KMS-11 (cell line): ENCODE data around the gene GBA2.
A peak's percentile ranks its signal among the peaks of the same experiment; 100 is the strongest.

ENCODE experiments used
- H2AFZ ChIP-seq: fragments of 200-600 bp; sonication (generic); 2 replicates; pipeline ENCODE4 v1.6.1; 2016; ENCODE audit warnings: antibody characterized with exemption, mixed run types, low read depth
- H3K27ac ChIP-seq: fragments of 200-600 bp; sonication (generic); 2 replicates; pipeline ENCODE4 v1.6.1; 2016; ENCODE audit warnings: mild to moderate bottlenecking, mixed run types
- H3K27me3 ChIP-seq: fragments of 200-600 bp; sonication (generic); 2 replicates; pipeline ENCODE4 v1.6.1; 2017; ENCODE audit warnings: mild to moderate bottlenecking, low read depth, mixed run types, moderate library complexity; ENCODE audit not compliant: insufficient read depth
- H3K36me3 ChIP-seq: fragments of 200-600 bp; sonication (generic); 2 replicates; pipeline ENCODE4 v1.6.1; 2017; ENCODE audit warnings: mild to moderate bottlenecking, mixed run types; ENCODE audit not compliant: insufficient read depth
- H3K4me1 ChIP-seq: fragments of 200-600 bp; sonication (generic); 2 replicates; pipeline ENCODE4 v1.6.1; 2016; ENCODE audit warnings: mild to moderate bottlenecking, low read depth, mixed run types; ENCODE audit not compliant: poor library complexity, severe bottlenecking
- H3K4me2 ChIP-seq: fragments of 200-600 bp; sonication (generic); 2 replicates; pipeline ENCODE4 v1.7.0; 2016; ENCODE audit warnings: mild to moderate bottlenecking, mixed run types
- H3K4me3 ChIP-seq: fragments of 200-600 bp; sonication (generic); IDR thresholded peaks from 2 replicates; pipeline ENCODE4 v1.6.1; 2017; ENCODE audit warnings: low read depth, low read length, mixed read lengths; ENCODE audit not compliant: insufficient read depth
- H3K79me2 ChIP-seq: fragments of 200-600 bp; sonication (generic); 2 replicates; pipeline ENCODE4 v1.6.1; 2016; ENCODE audit warnings: low read depth, mixed run types; ENCODE audit not compliant: insufficient read depth
- H3K9ac ChIP-seq: fragments of 200-600 bp; sonication (generic); 2 replicates; pipeline ENCODE4 v1.6.1; 2016; ENCODE audit warnings: mild to moderate bottlenecking, mixed run types
- H4K20me1 ChIP-seq: fragments of 200-600 bp; sonication (generic); 2 replicates; pipeline ENCODE4 v1.6.1; 2016; ENCODE audit warnings: mild to moderate bottlenecking, mixed run types; ENCODE audit not compliant: insufficient read depth
- TF ChIP-seq, protein P1 (sequence below): fragments of 200-600 bp; sonication (generic); conservative IDR thresholded peaks from 2 replicates; pipeline ENCODE4 v1.6.1; 2017; ENCODE audit warnings: low read depth, mild to moderate bottlenecking, antibody characterized with exemption, low read length, moderate library complexity, mixed read lengths

Gene GBA2

DNA sequence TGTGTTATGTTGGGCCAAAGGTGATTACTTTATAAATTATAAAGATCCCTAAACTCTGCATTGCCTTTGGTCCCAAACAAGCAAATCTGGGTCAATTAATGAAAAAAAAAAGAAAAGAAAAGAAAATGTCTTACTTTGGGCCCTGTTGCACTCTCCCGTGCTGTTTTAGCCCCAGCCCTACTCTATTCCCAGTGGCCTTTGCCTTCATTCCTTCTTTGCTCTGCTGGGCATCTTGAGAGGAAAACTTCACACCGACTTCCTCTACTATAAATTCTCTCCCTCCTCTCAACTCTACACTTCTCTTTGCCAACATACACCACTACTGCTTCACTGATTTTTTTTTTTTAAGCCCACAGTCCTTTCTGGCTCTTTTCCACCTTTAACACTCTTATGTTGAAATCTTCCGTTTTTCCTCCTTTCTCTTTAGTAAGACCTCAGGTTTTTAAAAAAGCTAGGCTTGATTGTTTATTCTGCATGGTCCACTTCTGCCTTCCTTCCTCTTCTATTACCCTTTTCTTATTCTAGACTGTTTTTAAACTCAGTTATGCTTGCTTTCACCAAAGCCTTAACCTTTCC is 9.5 kb upstream of the GBA2 start:
- Histone ChIP-seq H3K4me3 (no peak overlapping the region), H2AFZ (no peak overlapping the region), H3K4me2 (peak overlapping the region; percentile 68), H3K36me3 (no peaks in the 10 kb centered on the region), H3K4me1 (peaks cover 16% of the 10 kb centered on the region), H4K20me1 (no peaks in the 10 kb centered on the region), H3K27ac (no peak overlapping the region), H3K79me2 (peaks cover 44% of the 10 kb centered on the region; the same call in 1 of the 2 replicates), H3K27me3 (no peaks in the 10 kb centered on the region), H3K9ac (no peak overlapping the region)
- TF ChIP-seq, protein P1, sequence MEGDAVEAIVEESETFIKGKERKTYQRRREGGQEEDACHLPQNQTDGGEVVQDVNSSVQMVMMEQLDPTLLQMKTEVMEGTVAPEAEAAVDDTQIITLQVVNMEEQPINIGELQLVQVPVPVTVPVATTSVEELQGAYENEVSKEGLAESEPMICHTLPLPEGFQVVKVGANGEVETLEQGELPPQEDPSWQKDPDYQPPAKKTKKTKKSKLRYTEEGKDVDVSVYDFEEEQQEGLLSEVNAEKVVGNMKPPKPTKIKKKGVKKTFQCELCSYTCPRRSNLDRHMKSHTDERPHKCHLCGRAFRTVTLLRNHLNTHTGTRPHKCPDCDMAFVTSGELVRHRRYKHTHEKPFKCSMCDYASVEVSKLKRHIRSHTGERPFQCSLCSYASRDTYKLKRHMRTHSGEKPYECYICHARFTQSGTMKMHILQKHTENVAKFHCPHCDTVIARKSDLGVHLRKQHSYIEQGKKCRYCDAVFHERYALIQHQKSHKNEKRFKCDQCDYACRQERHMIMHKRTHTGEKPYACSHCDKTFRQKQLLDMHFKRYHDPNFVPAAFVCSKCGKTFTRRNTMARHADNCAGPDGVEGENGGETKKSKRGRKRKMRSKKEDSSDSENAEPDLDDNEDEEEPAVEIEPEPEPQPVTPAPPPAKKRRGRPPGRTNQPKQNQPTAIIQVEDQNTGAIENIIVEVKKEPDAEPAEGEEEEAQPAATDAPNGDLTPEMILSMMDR = no peak

DNA sequence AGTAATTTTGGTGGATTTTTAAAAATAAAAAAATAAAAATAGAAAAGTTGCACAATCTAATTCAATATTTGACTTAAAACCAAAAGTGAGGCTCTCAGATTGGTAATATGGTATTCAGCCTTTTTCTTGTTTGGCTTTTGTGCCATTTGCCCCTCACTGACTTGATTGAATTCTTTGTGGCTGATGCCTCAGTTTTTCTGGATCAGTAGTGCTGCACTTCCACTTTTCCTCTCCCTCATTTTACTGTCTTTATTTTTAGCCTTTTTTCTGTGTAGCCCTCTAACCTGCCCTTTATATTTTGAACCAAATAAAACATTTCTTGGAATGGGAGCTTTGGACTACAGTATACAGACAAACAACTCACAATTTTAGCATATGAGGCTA is 8.9 kb upstream of the GBA2 start:
- Histone ChIP-seq H4K20me1 (no peaks in the 10 kb centered on the region), H3K4me1 (peaks cover 16% of the 10 kb centered on the region), H3K79me2 (peaks cover 44% of the 10 kb centered on the region; the same call in 1 of the 2 replicates), H3K4me2 (peak overlapping the region; percentile 68), H3K27ac (peak overlapping the region; percentile 89), H2AFZ (no peak overlapping the region), H3K27me3 (no peaks in the 10 kb centered on the region), H3K36me3 (no peaks in the 10 kb centered on the region), H3K9ac (peak overlapping the region; percentile 94; the same call in 1 of the 2 replicates), H3K4me3 (no peak overlapping the region)
- TF ChIP-seq, protein P1 = no peak

DNA sequence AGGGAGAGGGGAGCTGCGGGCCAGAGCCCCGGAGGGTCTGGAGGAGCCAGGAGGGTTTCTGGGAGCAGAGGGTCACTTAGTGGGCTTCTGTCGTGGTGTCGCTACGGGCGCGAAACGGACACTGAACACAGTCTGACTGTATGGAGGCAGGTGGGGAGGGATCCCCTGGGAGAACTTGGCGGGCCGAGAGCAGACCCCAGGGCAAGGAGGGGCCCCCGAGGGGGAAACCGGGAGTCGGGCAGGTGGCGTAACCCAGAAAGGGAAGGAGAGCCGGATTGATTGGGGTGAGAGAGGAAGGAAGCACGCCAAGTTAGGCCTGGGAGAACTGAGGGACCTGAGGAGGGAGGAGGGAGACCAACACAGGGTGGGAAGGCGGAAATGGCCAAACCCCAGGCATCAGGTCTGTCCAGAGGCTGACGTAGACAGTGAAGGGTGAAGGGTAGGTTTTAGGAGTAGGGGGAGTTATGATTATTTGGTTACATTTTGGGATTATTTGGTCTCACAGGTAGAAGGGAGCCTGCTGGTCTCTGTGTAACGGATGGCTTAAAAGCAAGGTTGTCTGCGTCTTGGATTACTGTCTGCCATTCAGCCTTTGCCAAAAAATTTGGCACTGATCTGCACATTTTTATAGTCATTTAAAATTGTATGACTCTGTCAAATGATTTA is 8.3 kb upstream of the GBA2 start:
- Histone ChIP-seq H2AFZ (peak overlapping the region; percentile 82), H3K36me3 (no peaks in the 10 kb centered on the region), H3K4me1 (peaks cover 16% of the 10 kb centered on the region), H3K79me2 (peaks cover 42% of the 10 kb centered on the region; the same call in 1 of the 2 replicates), H3K4me2 (peak overlapping the region; percentile 68), H3K9ac (peak overlapping the region; percentile 94), H3K27ac (peak overlapping the region; percentile 89), H3K4me3 (no peak overlapping the region), H4K20me1 (no peaks in the 10 kb centered on the region), H3K27me3 (no peaks in the 10 kb centered on the region)
- TF ChIP-seq, protein P1 = no peak

DNA sequence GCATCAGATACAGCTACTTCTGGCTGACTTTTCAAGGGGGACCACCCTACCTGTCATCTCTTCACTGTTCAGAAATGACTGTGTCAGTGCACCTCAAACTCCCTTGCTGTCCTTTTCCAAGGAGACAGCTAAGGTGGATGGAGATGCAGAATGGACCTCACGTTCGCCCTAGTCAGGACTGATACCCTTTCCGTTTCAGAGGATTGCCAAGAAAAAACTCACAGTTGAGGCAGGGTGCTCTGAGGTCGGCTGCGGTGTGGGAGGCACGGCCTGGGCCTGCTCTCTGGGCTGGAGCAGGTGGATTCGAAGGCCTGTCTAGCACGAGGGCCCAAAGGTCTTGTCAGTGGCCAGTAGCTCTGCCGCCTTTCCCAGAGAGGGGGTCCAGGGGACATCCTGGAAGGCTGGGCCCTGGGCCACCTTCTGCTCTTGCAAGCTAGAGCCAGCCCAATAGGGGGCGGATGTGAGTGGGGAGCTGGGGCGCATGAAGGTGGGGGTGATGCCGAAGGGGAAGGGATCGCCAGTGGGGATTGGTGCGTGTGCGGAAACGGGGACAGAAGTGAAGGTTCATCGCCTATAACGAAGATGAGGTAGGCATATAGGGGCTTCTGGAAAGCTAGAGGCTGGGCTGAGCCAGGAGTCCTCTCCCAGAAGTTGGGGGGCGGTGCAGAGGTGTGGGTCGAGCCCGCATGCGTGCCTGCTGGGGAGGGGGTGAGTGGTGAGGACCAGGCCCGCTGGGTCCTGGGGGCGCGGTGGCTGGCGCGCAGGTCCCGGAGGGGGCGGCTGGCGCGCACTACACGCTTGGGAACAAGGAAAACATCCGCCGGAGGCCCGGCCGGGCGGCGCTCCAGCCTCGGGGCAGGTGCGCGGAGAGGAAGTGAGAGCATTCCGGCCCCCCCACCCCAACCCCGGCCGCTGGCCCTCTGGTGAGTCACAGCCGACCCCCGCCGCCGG is 7.5 kb upstream of the GBA2 start:
- Histone ChIP-seq H3K36me3 (no peaks in the 10 kb centered on the region), H3K27ac (peak overlapping the region; percentile 89), H3K4me3 (no peak overlapping the region), H3K27me3 (no peaks in the 10 kb centered on the region), H4K20me1 (no peaks in the 10 kb centered on the region), H3K9ac (peak overlapping the region; percentile 94), H3K4me1 (peaks cover 16% of the 10 kb centered on the region), H3K4me2 (peak overlapping the region; percentile 68), H2AFZ (peak overlapping the region; percentile 82), H3K79me2 (peaks cover 34% of the 10 kb centered on the region; the same call in 1 of the 2 replicates)
- TF ChIP-seq, protein P1 = peak; percentile 82
